H1 (cell line): Measurements from ENCODE around the gene CRHR2. TPM values are rescaled to one million over a fixed set of nuclear protein-coding genes. Genes with fewer than 3 reads are reported as not detected.
A peak's percentile ranks its signal among the peaks of the same experiment; 100 is the strongest.

Source experiments
- CTCF ChIA-PET: fragments of 300-600 bp; sonication (Branson Sonifier 250); formaldehyde crosslinking; loops from one replicate; lab custom pipeline; 2021; ENCODE audit not compliant: partially characterized antibody; lab: Charles Lee
- POLR2A ChIA-PET: fragments of 300-600 bp; sonication (Branson Sonifier 250); formaldehyde crosslinking; loops from one replicate; lab custom pipeline; 2021; ENCODE audit warnings: inconsistent platforms; ENCODE audit not compliant: partially characterized antibody; lab: Charles Lee
- DNase-seq, 2 experiments: peaks; one replicate each; pipeline versions ENCODE4 v3.0.0 to v3.0.0-alpha.2; 2010 to 2022; ENCODE audit warnings: low spot score in 2 of 2, low read depth in 1 of 2, mixed read lengths in 1 of 2
- FAIRE-seq: peaks from 2 replicates; lab custom pipeline; 2011; peaks lifted over from hg19 to GRCh38; lab: Jason Lieb, UNC
- H2AFZ ChIP-seq: 2 replicates; pipeline ENCODE4 v1.8.1; 2012; ENCODE audit warnings: low read length, inconsistent platforms
- H2AK5ac ChIP-seq: 2 replicates; pipeline ENCODE4 v1.6.1; 2013; ENCODE audit warnings: low read depth, low read length
- H2BK120ac ChIP-seq: replicated peaks from 2 replicates; pipeline ENCODE3; 2013; ENCODE audit warnings: low read depth, low read length, inconsistent platforms
- H2BK12ac ChIP-seq: 2 replicates; pipeline ENCODE4 v1.6.1; 2013; ENCODE audit warnings: low read depth, low read length
- H2BK15ac ChIP-seq: 2 replicates; pipeline ENCODE4 v1.6.1; 2013; ENCODE audit warnings: low read length
- H2BK20ac ChIP-seq: 2 replicates; pipeline ENCODE4 v1.6.1; 2013; ENCODE audit warnings: low read length
- H2BK5ac ChIP-seq: 2 replicates; pipeline ENCODE4 v1.6.1; 2013; ENCODE audit warnings: low read depth, low read length
- H3K14ac ChIP-seq: 2 replicates; pipeline ENCODE4 v1.6.1; 2013; ENCODE audit warnings: inconsistent platforms; ENCODE audit not compliant: insufficient read length
- H3K18ac ChIP-seq: 2 replicates; pipeline ENCODE4 v1.6.1; 2013; ENCODE audit warnings: low read length; ENCODE audit errors: extremely low read depth
- H3K23ac ChIP-seq: 2 replicates; pipeline ENCODE4 v1.6.1; 2013; ENCODE audit warnings: inconsistent platforms; ENCODE audit not compliant: insufficient read length
- H3K23me2 ChIP-seq: 2 replicates; pipeline ENCODE4 v1.6.1; 2013; ENCODE audit warnings: low read depth, low read length
- H3K27ac ChIP-seq: 2 replicates; pipeline ENCODE4 v1.6.1; 2011; ENCODE audit warnings: low read depth, low read length, inconsistent platforms
- H3K27me3 ChIP-seq, 4 experiments: replicated peaks in 1 of 4; 1 replicate in 1 of 4; 2 replicates in 3 of 4; pipeline versions ENCODE4 v1.6.1 to v1.8.1; 2011 to 2013; ENCODE audit warnings: low read length in 3 of 4, mild to moderate bottlenecking in 3 of 4, inconsistent platforms in 2 of 4, mixed read lengths in 2 of 4, moderate library complexity in 1 of 4; ENCODE audit not compliant: control insufficient read depth in 3 of 4, insufficient read depth in 3 of 4; ENCODE audit errors: extremely low read depth in 1 of 4
- H3K36me3 ChIP-seq, 4 experiments: 2 replicates each; pipeline versions ENCODE4 v1.6.1 to v1.8.1; 2011 to 2013; ENCODE audit warnings: mild to moderate bottlenecking in 4 of 4, low read length in 3 of 4, moderate library complexity in 2 of 4, control low read depth in 1 of 4, inconsistent platforms in 1 of 4; ENCODE audit not compliant: insufficient read depth in 4 of 4, control insufficient read depth in 2 of 4
- H3K4ac ChIP-seq: replicated peaks from 2 replicates; pipeline ENCODE3; 2013; ENCODE audit warnings: low read length, low read depth, mixed read lengths, inconsistent platforms; ENCODE audit not compliant: insufficient read length
- H3K4me1 ChIP-seq, 4 experiments: replicated peaks in 1 of 4; 1 replicate in 1 of 4; 2 replicates in 3 of 4; pipeline versions ENCODE4 v1.6.1 to v1.8.1; 2011 to 2013; ENCODE audit warnings: low read length in 3 of 4, inconsistent platforms in 2 of 4, mixed read lengths in 1 of 4; ENCODE audit not compliant: insufficient read depth in 4 of 4, control insufficient read depth in 3 of 4
- H3K4me2 ChIP-seq, 2 experiments: 2 replicates each; pipeline versions ENCODE4 v1.6.1 to v1.8.1; 2011 to 2013; ENCODE audit warnings: low read depth in 2 of 2, low read length in 2 of 2, control low read depth in 1 of 2, inconsistent platforms in 1 of 2, mild to moderate bottlenecking in 1 of 2; ENCODE audit not compliant: insufficient read depth in 1 of 2
- H3K4me3 ChIP-seq, 4 experiments: fragments of 200-600, 300-600 bp in 1 of 4; sonication (generic), shearing (Covaris generic), sonication (Bioruptor Twin) in 1 of 4; 2 replicates each; pipeline versions ENCODE4 v1.5.1 to v1.8.1; 2011 to 2016; ENCODE audit warnings: low read length in 4 of 4, low read depth in 3 of 4, control low read depth in 2 of 4, inconsistent platforms in 2 of 4, mild to moderate bottlenecking in 2 of 4, mixed read lengths in 1 of 4, moderate library complexity in 1 of 4; ENCODE audit not compliant: insufficient read depth in 2 of 4; ENCODE audit errors: extremely low read depth in 1 of 4
- H3K56ac ChIP-seq: replicated peaks from 2 replicates; pipeline ENCODE3; 2013; ENCODE audit warnings: low read depth, mild to moderate bottlenecking, mixed read lengths, low read length, inconsistent platforms; ENCODE audit not compliant: insufficient read length
- H3K79me1 ChIP-seq: 2 replicates; pipeline ENCODE4 v1.6.1; 2013; ENCODE audit warnings: low read depth, low read length, control low read depth
- H3K79me2 ChIP-seq, 2 experiments: 2 replicates each; pipeline versions ENCODE4 v1.6.1 to v1.8.1; 2012 to 2013; ENCODE audit warnings: low read length in 2 of 2, mild to moderate bottlenecking in 2 of 2, inconsistent platforms in 1 of 2; ENCODE audit not compliant: insufficient read depth in 2 of 2, control insufficient read depth in 1 of 2
- H3K9ac ChIP-seq, 4 experiments: replicated peaks in 1 of 4; 1 replicate in 1 of 4; 2 replicates in 3 of 4; pipeline versions ENCODE4 v1.6.1 to v1.8.1; 2011 to 2013; ENCODE audit warnings: low read depth in 3 of 4, low read length in 3 of 4, control low read depth in 2 of 4, mild to moderate bottlenecking in 2 of 4, moderate library complexity in 2 of 4, inconsistent platforms in 1 of 4; ENCODE audit errors: extremely low read depth in 1 of 4
- H3K9me3 ChIP-seq, 2 experiments: 2 replicates each; pipeline versions ENCODE4 v1.6.1 to v1.8.1; 2012 to 2013; ENCODE audit warnings: mild to moderate bottlenecking in 2 of 2, moderate library complexity in 2 of 2, control low read depth in 1 of 2, inconsistent platforms in 1 of 2, low read depth in 1 of 2, low read length in 1 of 2, mixed read lengths in 1 of 2; ENCODE audit not compliant: insufficient read depth in 2 of 2
- H4K20me1 ChIP-seq, 2 experiments: replicated peaks in 1 of 2; 2 replicates each; pipeline versions ENCODE3 to v1.8.1; 2011 to 2013; ENCODE audit warnings: inconsistent platforms in 2 of 2, low read length in 2 of 2, mild to moderate bottlenecking in 1 of 2; ENCODE audit not compliant: insufficient read depth in 2 of 2, control insufficient read depth in 1 of 2
- H4K5ac ChIP-seq: 2 replicates; pipeline ENCODE4 v1.6.1; 2013; ENCODE audit warnings: low read length, low read depth, mixed read lengths, inconsistent platforms; ENCODE audit not compliant: insufficient read length
- H4K8ac ChIP-seq: 2 replicates; pipeline ENCODE4 v1.8.0; 2013; ENCODE audit warnings: mild to moderate bottlenecking, moderate library complexity, low read length, inconsistent platforms; ENCODE audit not compliant: insufficient read depth; ENCODE audit errors: extremely low read depth
- H4K91ac ChIP-seq: replicated peaks from 2 replicates; pipeline ENCODE3; 2013; ENCODE audit warnings: low read length, mixed read lengths, inconsistent platforms; ENCODE audit not compliant: insufficient read length
- BCL11A ChIP-seq, 2 experiments: IDR thresholded peaks; one replicate each; pipeline ENCODE4 v1.6.1; 2011; ENCODE audit warnings: low read depth in 2 of 2, low read length in 2 of 2, mild to moderate bottlenecking in 2 of 2
- EP300 ChIP-seq, 2 experiments: IDR thresholded peaks; 1 replicate in 1 of 2; 2 replicates in 1 of 2; pipeline ENCODE4 v1.6.1; 2011 to 2012; ENCODE audit warnings: low read depth in 2 of 2, low read length in 2 of 2, mild to moderate bottlenecking in 2 of 2, borderline replicate concordance in 1 of 2, inconsistent platforms in 1 of 2, moderate library complexity in 1 of 2
- EZH2 ChIP-seq: fragments of 200-600 bp; sonication (generic); IDR thresholded peaks from 2 replicates; pipeline ENCODE4 v1.7.1; 2012; ENCODE audit warnings: low read depth, mild to moderate bottlenecking, moderate library complexity, low read length, inconsistent platforms; ENCODE audit not compliant: severe bottlenecking
- FOSL1 ChIP-seq: IDR thresholded peaks from 2 replicates; pipeline ENCODE4 v1.6.1; 2011; ENCODE audit warnings: mild to moderate bottlenecking, low read depth, low read length, moderate library complexity; ENCODE audit not compliant: insufficient read depth
- KDM1A ChIP-seq: fragments of 200-600, 300-600 bp; sonication (generic); IDR thresholded peaks from 2 replicates; pipeline ENCODE4 v1.7.1; 2016; ENCODE audit warnings: mild to moderate bottlenecking, low read length, borderline replicate concordance
- KDM5A ChIP-seq: fragments of 200-600 bp; IDR thresholded peaks from 2 replicates; pipeline ENCODE4 v1.7.1; 2012; ENCODE audit warnings: mild to moderate bottlenecking, low read length, inconsistent platforms, mixed read lengths
- RNF2 ChIP-seq: fragments of 200-900, 300-1000 bp; sonication (generic); IDR thresholded peaks from 2 replicates; pipeline ENCODE4 v1.7.1; 2016; ENCODE audit warnings: borderline replicate concordance, low read depth, mild to moderate bottlenecking, antibody characterized with exemption, low read length; ENCODE audit not compliant: poor library complexity, severe bottlenecking; ENCODE audit errors: missing control alignments
- RXRA ChIP-seq: IDR thresholded peaks from 2 replicates; pipeline ENCODE4 v1.6.1; 2011; ENCODE audit warnings: low read depth, mild to moderate bottlenecking, low read length, moderate library complexity; ENCODE audit not compliant: insufficient read depth
- TBP ChIP-seq: IDR thresholded peaks from 2 replicates; pipeline ENCODE4 v1.6.1; 2011; ENCODE audit warnings: low read depth, low read length, improper control_type of control experiment
- WGBS, 2 experiments: shearing (Covaris generic) in 1 of 2; methylation state at CpG; one replicate each; pipeline versions ENCODE4 v1.1.6 to v1.1.7; 2013 to 2015; ENCODE audit warnings: low lambda C conversion rate in 2 of 2, mixed read lengths in 2 of 2, inconsistent platforms in 1 of 2, low coverage in 1 of 2, missing lambda C conversion rate in 1 of 2; ENCODE audit not compliant: insufficient replicate concordance in 2 of 2, insufficient coverage in 1 of 2, insufficient read length in 1 of 2; ENCODE audit errors: extremely low coverage in 1 of 2, missing lambda C conversion rate in 1 of 2; 5-methylcytosine and 5-hydroxymethylcytosine counted together
- polyA plus RNA-seq, 7 experiments: library from polyadenylated mRNA; depleted of rRNA in 3 of 7; stranded (reverse) in 5 of 7; unstranded in 2 of 7; fragments of >200 nt in 5 of 7; fragments of 200-250 nt in 2 of 7; gene quantifications; 1 replicate in 5 of 7; 2 replicates in 1 of 7; 4 replicates in 1 of 7; pipeline versions ENCODE4 v1.2.1 to v1.2.3, GENCODE V29; 2011 to 2013; ENCODE audit warnings: missing spikeins in 2 of 7, mixed read lengths in 2 of 7
- total RNA-seq: library from RNA; stranded (reverse); fragmentation: NEBNext Ultra II Directional; extraction: Animal tissue kit (Norgen Biotek cat#: 25700); gene quantifications from 2 replicates; pipeline ENCODE4 v1.2.1, GENCODE V29; 2021

The CRHR2 gene
- total and polyA plus RNA-seq, 2 of the 8 experiments (the other 6 are each of a cell fraction or from before 2014, with no cell fraction given) = 0.37 to 1.3 TPM

GRCh38 chr7:30688718-30689221, 6.5 kb upstream of the CRHR2 start:
- peaks cover 0 to 5% (median 0%) of the 10 kb centered on the region in 4 experiments; a peak in 1 of 7 replicates for H3K4me1 ChIP-seq
- peaks cover 0 to 11% (median 6%) of the 10 kb centered on the region in 4 experiments; a peak in 4 of 7 replicates for H3K27me3 ChIP-seq
- H4K5ac ChIP-seq = no peak overlapping the region
- no peak overlapping the region for H3K9ac ChIP-seq
- H3K56ac ChIP-seq = no peak overlapping the region
- H4K91ac ChIP-seq = no peak overlapping the region
- no peak overlapping the region for H2AK5ac ChIP-seq
- TF ChIP-seq FOSL1 = no peak
- TF ChIP-seq RXRA = no peak
- TF ChIP-seq BCL11A (IDR thresholded peaks at IDR 0.05; ENCODE audit: low read depth in 2 of 2, low read length in 2 of 2) = no peak
- no peak for TF ChIP-seq EZH2
- TF ChIP-seq KDM5A = no peak
- TF ChIP-seq RNF2 = no peak
- no peak for TF ChIP-seq TBP
- no peak for TF ChIP-seq EP300 (IDR thresholded peaks at IDR 0.05; ENCODE audit: borderline replicate concordance in 1 of 2, low read depth in 2 of 2, low read length in 2 of 2)
- no peak for TF ChIP-seq KDM1A
- H3K14ac ChIP-seq = no peak overlapping the region
- H3K36me3 ChIP-seq = no peaks in the 10 kb centered on the region; a peak in 1 of 8 replicates
- no peaks in the 10 kb centered on the region for H3K23me2 ChIP-seq
- H2BK120ac ChIP-seq = no peak overlapping the region
- peaks cover 0 to 11% of the 10 kb centered on the region in 2 experiments for H4K20me1 ChIP-seq
- no peak overlapping the region; the same call in 1 of the 2 replicates for H3K27ac ChIP-seq
- H4K8ac ChIP-seq = 0 out of 2 replicates have a peak overlapping the region, but pooled peaks have one; percentile 12
- H2BK15ac ChIP-seq = no peak overlapping the region
- H3K79me2 ChIP-seq = no peaks in the 10 kb centered on the region
- H3K79me1 ChIP-seq = no peaks in the 10 kb centered on the region
- DNase-seq = no peak
- no peak overlapping the region for H3K4me3 ChIP-seq
- no peak overlapping the region for H2BK20ac ChIP-seq
- H3K18ac ChIP-seq = no peak overlapping the region
- H3K4me2 ChIP-seq = no peak overlapping the region
- ChIA-PET CTCF (interaction anchor here (0.6 to 2.5 kb wide), 7 partner anchors 14 to 176 kb away, joined by 3 to 11 read pairs (median 5); no protein-coding TSS in a partner anchor), POLR2A (interaction anchor here (0.6 to 0.9 kb wide), 2 partner anchors 30 to 68 kb away, joined by 3 read pairs; no protein-coding TSS in a partner anchor)
- no peak overlapping the region for H2BK12ac ChIP-seq
- WGBS, 2 experiments = 87% methylated on average over 5 of the region's 5 CpGs; no CpG with 5 or more reads in 1 of the 2 experiments
- H2BK5ac ChIP-seq = no peak overlapping the region
- H2AFZ ChIP-seq = no peak overlapping the region
- H3K4ac ChIP-seq = no peak overlapping the region
- no peak for FAIRE-seq
- H3K23ac ChIP-seq = no peak overlapping the region
- no peaks in the 10 kb centered on the region for H3K9me3 ChIP-seq
